Endodermal cell (in vitro differentiated cells): Measurements from ENCODE around the gene POLE. TPM values are rescaled to one million over a fixed set of nuclear protein-coding genes. Genes with fewer than 3 reads are reported as not detected.

Experiments used
- DNase-seq: peaks from one replicate; pipeline ENCODE4 v3.0.0-alpha.2; 2017
- H3K27ac ChIP-seq: 2 replicates; pipeline ENCODE4 v1.5.1; 2013; ENCODE audit warnings: mild to moderate bottlenecking, low read depth, low read length, moderate library complexity
- H3K27me3 ChIP-seq: 2 replicates; pipeline ENCODE4 v1.6.1; 2013; ENCODE audit warnings: mild to moderate bottlenecking, low read length, moderate library complexity; ENCODE audit not compliant: insufficient read depth, control insufficient read depth, poor library complexity, severe bottlenecking
- H3K36me3 ChIP-seq: 2 replicates; pipeline ENCODE4 v1.7.0; 2013; ENCODE audit warnings: mild to moderate bottlenecking, low read length, moderate library complexity; ENCODE audit not compliant: control insufficient read depth, insufficient read depth
- H3K4me1 ChIP-seq: one replicate; pipeline ENCODE4 v1.7.0; 2013; ENCODE audit warnings: low read length; ENCODE audit not compliant: control insufficient read depth, insufficient read depth
- H3K4me3 ChIP-seq: 2 replicates; pipeline ENCODE4 v1.5.1; 2013; ENCODE audit warnings: mild to moderate bottlenecking, low read length, moderate library complexity
- H3K9ac ChIP-seq: 2 replicates; pipeline ENCODE4 v1.6.1; 2013; ENCODE audit warnings: mild to moderate bottlenecking, low read length, moderate library complexity; ENCODE audit not compliant: poor library complexity, severe bottlenecking; ENCODE audit errors: extremely low read depth
- H3K9me3 ChIP-seq: 2 replicates; pipeline ENCODE4 v1.6.1; 2013; ENCODE audit warnings: mild to moderate bottlenecking, low read length, moderate library complexity; ENCODE audit not compliant: control insufficient read depth
- H3K27ac Mint-ChIP-seq: 2 replicates; pipeline ENCODE4 v1.8.0; 2020; ENCODE audit warnings: mixed read lengths
- H3K27me3 Mint-ChIP-seq: 2 replicates; pipeline ENCODE4 v1.8.0; 2021; ENCODE audit warnings: mild to moderate bottlenecking, mixed read lengths; ENCODE audit not compliant: insufficient read depth
- H3K36me3 Mint-ChIP-seq: 2 replicates; pipeline ENCODE4 v1.8.0; 2020; ENCODE audit warnings: low read depth, mixed read lengths
- H3K4me1 Mint-ChIP-seq: 2 replicates; pipeline ENCODE4 v1.8.0; 2020; ENCODE audit warnings: mixed read lengths
- H3K4me3 Mint-ChIP-seq: 2 replicates; pipeline ENCODE4 v1.8.0; 2020; ENCODE audit warnings: mild to moderate bottlenecking, moderate library complexity, mixed read lengths
- H3K9me3 Mint-ChIP-seq: 2 replicates; pipeline ENCODE4 v1.8.0; 2020; ENCODE audit warnings: mild to moderate bottlenecking, mixed read lengths
- CTCF ChIP-seq: fragments of 200-600 bp; sonication (generic); conservative IDR thresholded peaks from 2 replicates; pipeline ENCODE4 v1.5.0; 2021; ENCODE audit warnings: antibody characterized with exemption, mild to moderate bottlenecking
- WGBS, 2 experiments: methylation state at CpG; one replicate each; pipeline versions ENCODE4 v1.1.5 to v1.1.7; 2013; ENCODE audit warnings: missing lambda C conversion rate in 2 of 2, mixed read lengths in 1 of 2; ENCODE audit not compliant: insufficient coverage in 1 of 2, insufficient read length in 1 of 2; 5-methylcytosine and 5-hydroxymethylcytosine counted together
- total RNA-seq, 2 donors: library from RNA; stranded (reverse); fragmentation: NEBNext Ultra II Directional in 1 of 2; extraction: Animal tissue kit (Norgen Biotek cat#: 25700) in 1 of 2; gene quantifications; 2 replicates in 1 of 2; 3 replicates in 1 of 2; pipeline ENCODE4 v1.2.1, GENCODE V29; 2021

Gene POLE
- total RNA-seq, 2 donors from 2014 or later = 165 to 212 TPM

- no peak for TF ChIP-seq CTCF
- no peak overlapping the region for H3K4me3 Mint-ChIP-seq
- WGBS, 2 experiments = 91 to 93% methylated on average over 14 to 16 of the region's 16 CpGs
- no peaks in the 10 kb centered on the region for H3K9me3 ChIP-seq
- H3K4me1 Mint-ChIP-seq = no peaks in the 10 kb centered on the region
- peaks cover 84% of the 10 kb centered on the region for H3K36me3 Mint-ChIP-seq
- no peak overlapping the region for H3K27ac ChIP-seq
- no peak for DNase-seq
- no peaks in the 10 kb centered on the region for H3K27me3 Mint-ChIP-seq
- H3K27ac Mint-ChIP-seq = no peak overlapping the region
- no peak overlapping the region for H3K4me3 ChIP-seq
- H3K9ac ChIP-seq = no peak overlapping the region
- H3K9me3 Mint-ChIP-seq = no peaks in the 10 kb centered on the region
- H3K27me3 ChIP-seq = no peaks in the 10 kb centered on the region
- H3K4me1 ChIP-seq = no peaks in the 10 kb centered on the region
- H3K36me3 ChIP-seq = peaks cover 93% of the 10 kb centered on the region
Measured at GRCh38 chr12:132659146-132659545, 28.0 kb downstream of the POLE start.

GRCh38 chr12:132658149-132658894 lies 28.8 kb downstream of the POLE start:
- no peak overlapping the region for H3K27ac ChIP-seq
- H3K27me3 Mint-ChIP-seq = no peaks in the 10 kb centered on the region
- DNase-seq = no peak
- no peak overlapping the region for H3K4me3 ChIP-seq
- H3K9me3 ChIP-seq = no peaks in the 10 kb centered on the region
- no peaks in the 10 kb centered on the region for H3K4me1 Mint-ChIP-seq
- TF ChIP-seq CTCF = no peak
- H3K36me3 ChIP-seq = peaks cover 93% of the 10 kb centered on the region
- no peak overlapping the region for H3K4me3 Mint-ChIP-seq
- no peak overlapping the region for H3K9ac ChIP-seq
- H3K27ac Mint-ChIP-seq = no peak overlapping the region
- WGBS, 2 experiments = 95 to 96% methylated on average over 29 to 32 of the region's 32 CpGs
- H3K9me3 Mint-ChIP-seq = no peaks in the 10 kb centered on the region
- H3K36me3 Mint-ChIP-seq = peaks cover 85% of the 10 kb centered on the region
- H3K4me1 ChIP-seq = no peaks in the 10 kb centered on the region
- H3K27me3 ChIP-seq = no peaks in the 10 kb centered on the region

- WGBS, 2 experiments = 94 to 95% methylated on average over 12 of the region's 12 CpGs
- no peaks in the 10 kb centered on the region for H3K27me3 Mint-ChIP-seq
- H3K27ac Mint-ChIP-seq = no peak overlapping the region
- peaks cover 84% of the 10 kb centered on the region for H3K36me3 Mint-ChIP-seq
- H3K4me1 Mint-ChIP-seq = no peaks in the 10 kb centered on the region
- Histone ChIP-seq H3K27ac (no peak overlapping the region), H3K4me3 (no peak overlapping the region), H3K36me3 (peaks cover 93% of the 10 kb centered on the region), H3K9ac (no peak overlapping the region), H3K9me3 (no peaks in the 10 kb centered on the region), H3K27me3 (no peaks in the 10 kb centered on the region), H3K4me1 (no peaks in the 10 kb centered on the region)
- no peak overlapping the region for H3K4me3 Mint-ChIP-seq
- no peak for DNase-seq
- no peaks in the 10 kb centered on the region for H3K9me3 Mint-ChIP-seq
- no peak for TF ChIP-seq CTCF
Measured at GRCh38 chr12:132657004-132657727, 30.0 kb downstream of the POLE start.
